Smooth muscle cell of trachea (primary cell): Measurements from ENCODE around the gene RFX3. TPM values are rescaled to one million over a fixed set of nuclear protein-coding genes. Genes with fewer than 3 reads are reported as not detected.

Experiments used
- total RNA-seq: library from RNA; depleted of rRNA; stranded (reverse); fragments of >200 nt; gene quantifications from 2 replicates; pipeline ENCODE4 v1.2.1, GENCODE V29; 2014

RFX3 gene
- total RNA-seq = 1.8 and 5.1 TPM in 2 replicates

GRCh38 chr9:3525836-3526164 lies at the start of gene RFX3:
Gene RFX3 (minus strand): TSS chr9:3526001. CDS start chr9:3395588, 130,413 bp downstream.

